Measurements from ENCODE around the gene PATL1. TPM values are rescaled to one million over a fixed set of nuclear protein-coding genes. Genes with fewer than 3 reads are reported as not detected.
"Not testable (repeated sequence)": the region's sequence is repeated elsewhere in the genome, so short reads cannot be mapped to it uniquely, and the experiment has no call there.

PATL1 gene
- total RNA-seq, 1 donor from 2014 or later, result 21.1 TPM

DNA sequence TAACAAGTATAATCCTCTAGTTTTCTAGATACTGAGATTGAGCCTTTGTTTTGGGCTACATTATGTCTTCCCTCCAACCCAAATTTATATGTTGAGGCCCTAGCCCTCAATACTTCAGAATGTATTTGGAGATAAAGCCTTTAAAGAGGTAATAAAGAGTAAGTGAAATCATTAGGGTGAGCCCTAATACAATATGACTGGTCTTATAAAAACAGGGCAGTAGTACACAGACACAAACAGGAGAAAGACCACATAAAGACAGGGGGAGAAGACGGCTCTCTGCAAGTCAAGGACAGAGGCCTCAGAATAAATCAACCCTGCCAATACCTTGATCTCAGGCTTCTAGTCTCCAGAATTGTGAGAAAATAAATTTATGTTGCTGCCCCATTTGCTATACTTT lies 38.5 kb upstream of the PATL1 start:
- no peak overlapping the region for H3K27ac ChIP-seq (replicated peaks)
- TF ChIP-seq, protein P1, sequence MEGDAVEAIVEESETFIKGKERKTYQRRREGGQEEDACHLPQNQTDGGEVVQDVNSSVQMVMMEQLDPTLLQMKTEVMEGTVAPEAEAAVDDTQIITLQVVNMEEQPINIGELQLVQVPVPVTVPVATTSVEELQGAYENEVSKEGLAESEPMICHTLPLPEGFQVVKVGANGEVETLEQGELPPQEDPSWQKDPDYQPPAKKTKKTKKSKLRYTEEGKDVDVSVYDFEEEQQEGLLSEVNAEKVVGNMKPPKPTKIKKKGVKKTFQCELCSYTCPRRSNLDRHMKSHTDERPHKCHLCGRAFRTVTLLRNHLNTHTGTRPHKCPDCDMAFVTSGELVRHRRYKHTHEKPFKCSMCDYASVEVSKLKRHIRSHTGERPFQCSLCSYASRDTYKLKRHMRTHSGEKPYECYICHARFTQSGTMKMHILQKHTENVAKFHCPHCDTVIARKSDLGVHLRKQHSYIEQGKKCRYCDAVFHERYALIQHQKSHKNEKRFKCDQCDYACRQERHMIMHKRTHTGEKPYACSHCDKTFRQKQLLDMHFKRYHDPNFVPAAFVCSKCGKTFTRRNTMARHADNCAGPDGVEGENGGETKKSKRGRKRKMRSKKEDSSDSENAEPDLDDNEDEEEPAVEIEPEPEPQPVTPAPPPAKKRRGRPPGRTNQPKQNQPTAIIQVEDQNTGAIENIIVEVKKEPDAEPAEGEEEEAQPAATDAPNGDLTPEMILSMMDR (IDR thresholded peaks at IDR 0.05; ENCODE audit: borderline replicate concordance), result no peak
- H3K27me3 ChIP-seq (ENCODE audit: low read depth), result peaks cover 23% of the 10 kb centered on the region
- H3K36me3 ChIP-seq, result no peaks in the 10 kb centered on the region
- H3K4me3 ChIP-seq, result no peak overlapping the region
- intact Hi-C loops (cut with micrococcal nuclease), result no loop called here
- no peaks in the 10 kb centered on the region for H3K9me3 ChIP-seq (replicated peaks)
- no peaks in the 10 kb centered on the region for H3K4me1 ChIP-seq
- DNase-seq, result no peak

DNA sequence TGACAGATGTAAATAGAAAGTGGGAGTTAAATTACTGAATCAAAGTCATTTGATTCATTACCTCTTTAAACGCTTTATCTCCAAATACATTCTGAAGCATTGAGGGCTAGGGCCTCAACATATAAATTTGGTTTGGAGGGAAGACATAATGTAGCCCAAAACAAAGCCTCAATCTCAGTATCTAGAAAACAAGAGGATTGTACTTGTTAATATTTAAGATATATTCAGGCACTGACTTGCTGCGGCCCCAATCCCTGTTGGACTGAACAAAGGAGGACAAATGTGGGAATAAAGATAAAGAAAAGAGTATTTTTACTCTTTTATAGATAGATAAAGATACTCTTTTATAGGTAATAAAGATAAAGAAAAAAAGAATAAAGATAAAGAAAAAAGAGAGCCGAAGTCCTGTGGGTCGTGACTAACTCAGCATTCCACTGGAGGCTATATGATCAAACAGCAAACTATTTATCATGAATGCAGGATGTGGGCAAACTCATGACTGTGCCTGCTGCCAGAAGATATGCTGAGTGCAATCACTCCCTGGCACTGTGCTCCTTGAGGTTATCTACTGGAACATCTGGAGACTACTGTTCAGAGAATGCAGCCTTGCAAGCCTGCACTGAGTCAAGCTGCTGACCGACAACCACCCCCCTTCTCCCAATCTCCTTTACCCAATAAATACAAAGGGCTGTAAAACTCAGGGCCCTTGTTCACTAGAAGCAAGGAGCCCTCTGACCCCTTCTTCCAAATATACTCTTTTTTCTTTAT lies 37.9 kb upstream of the PATL1 start:
- no peak for DNase-seq
- TF ChIP-seq, protein P1 (IDR thresholded peaks at IDR 0.05; ENCODE audit: borderline replicate concordance), result no peak
- Histone ChIP-seq H3K9me3 (replicated peaks) (no peaks in the 10 kb centered on the region), H3K27me3 (ENCODE audit: low read depth) (peaks cover 21% of the 10 kb centered on the region), H3K4me3 (no peak overlapping the region), H3K36me3 (no peaks in the 10 kb centered on the region), H3K4me1 (no peaks in the 10 kb centered on the region), H3K27ac (replicated peaks) (no peak overlapping the region)
- intact Hi-C loops (cut with micrococcal nuclease), result no loop called here

DNA sequence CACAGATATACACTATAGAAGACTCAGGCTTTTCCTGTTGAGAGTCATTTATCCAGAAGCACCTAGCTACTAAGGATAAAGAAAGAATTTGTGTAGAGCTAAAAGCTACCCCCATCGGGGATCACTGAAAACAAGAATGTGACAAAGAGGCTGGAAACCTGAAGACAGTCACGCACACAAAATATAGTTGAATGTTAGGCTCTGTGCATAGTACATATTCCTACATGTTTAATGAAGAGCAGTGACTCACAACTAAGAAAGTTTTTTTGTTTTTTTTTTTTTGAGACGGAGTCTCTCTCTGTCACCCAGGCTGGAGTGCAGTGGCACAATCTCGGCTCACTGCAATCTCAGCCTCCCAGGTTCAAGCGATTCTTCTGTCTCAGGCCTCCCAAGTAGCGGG lies 36.5 kb upstream of the PATL1 start:
- H3K9me3 ChIP-seq (replicated peaks), result no peaks in the 10 kb centered on the region
- TF ChIP-seq, protein P1 (IDR thresholded peaks at IDR 0.05; ENCODE audit: borderline replicate concordance), result no peak
- no peaks in the 10 kb centered on the region for H3K4me1 ChIP-seq
- no peaks in the 10 kb centered on the region for H3K36me3 ChIP-seq
- no peak overlapping the region for H3K27ac ChIP-seq (replicated peaks)
- peaks cover 25% of the 10 kb centered on the region for H3K27me3 ChIP-seq (ENCODE audit: low read depth)
- DNase-seq, result no peak
- intact Hi-C loops (cut with micrococcal nuclease), result no loop called here
- no peak overlapping the region for H3K4me3 ChIP-seq

DNA sequence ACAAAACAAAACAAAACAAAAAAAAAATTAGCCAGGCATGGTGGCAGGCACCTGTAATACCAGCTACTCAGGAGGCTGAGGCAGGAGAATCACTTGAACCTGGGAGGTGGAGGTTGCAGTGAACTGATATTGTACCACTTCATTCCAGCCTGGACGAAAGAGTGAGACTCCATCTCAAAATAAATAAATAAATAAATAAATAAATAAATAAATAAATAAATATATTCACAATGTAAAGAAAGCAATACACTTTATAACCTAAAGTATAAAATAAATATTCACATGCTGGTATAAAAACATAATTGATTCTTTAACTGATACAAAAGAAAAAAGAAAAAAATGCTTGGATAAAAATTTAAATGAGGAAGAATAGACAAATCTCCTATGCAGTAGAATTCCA lies 34.7 kb upstream of the PATL1 start:
- H3K9me3 ChIP-seq (replicated peaks); H3K36me3 ChIP-seq; H3K4me3 ChIP-seq; H3K4me1 ChIP-seq; DNase-seq; intact Hi-C loops (cut with micrococcal nuclease); H3K27ac ChIP-seq (replicated peaks): not testable (repeated sequence)
- H3K27me3 ChIP-seq (ENCODE audit: low read depth), result peaks cover 17% of the 10 kb centered on the region

DNA sequence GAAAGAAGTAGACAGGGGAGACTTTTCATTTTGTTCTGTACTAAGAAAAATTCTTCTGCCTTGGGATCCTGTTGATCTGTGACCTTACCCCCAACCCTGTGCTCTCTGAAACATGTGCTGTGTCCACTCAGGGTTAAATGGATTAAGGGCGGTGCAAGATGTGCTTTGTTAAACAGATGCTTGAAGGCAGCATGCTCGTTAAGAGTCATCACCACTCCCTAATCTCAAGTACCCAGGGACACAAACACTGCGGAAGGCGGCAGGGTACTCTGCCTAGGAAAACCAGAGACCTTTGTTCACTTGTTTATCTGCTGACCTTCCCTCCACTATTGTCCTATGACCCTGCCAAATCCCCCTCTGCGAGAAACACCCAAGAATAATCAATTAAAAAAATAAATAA lies 31.3 kb upstream of the PATL1 start:
- H3K27ac ChIP-seq (replicated peaks); intact Hi-C loops (cut with micrococcal nuclease); H3K4me1 ChIP-seq; H3K36me3 ChIP-seq; H3K27me3 ChIP-seq (ENCODE audit: low read depth); H3K4me3 ChIP-seq; DNase-seq; H3K9me3 ChIP-seq (replicated peaks): not testable (repeated sequence)

DNA sequence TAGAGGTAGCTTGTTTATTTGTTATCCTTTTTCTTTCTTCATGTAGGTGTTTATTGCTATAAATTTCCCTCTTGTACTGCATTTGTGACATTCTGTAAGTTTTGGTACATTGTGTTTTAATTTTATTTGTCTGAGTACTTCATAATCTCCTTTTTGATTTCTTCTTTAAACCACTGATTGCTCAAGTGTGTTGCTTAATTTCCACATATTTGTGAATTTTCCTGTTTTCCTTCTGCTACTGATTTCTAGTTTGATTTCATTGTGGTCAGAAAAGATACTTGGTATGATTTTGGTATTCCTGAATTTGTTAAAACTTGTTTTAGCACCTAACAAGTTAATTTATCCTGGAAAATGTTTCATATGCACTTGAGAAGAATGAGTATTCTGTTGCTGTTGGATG lies 29.7 kb upstream of the PATL1 start:
- TF ChIP-seq, protein P1 (IDR thresholded peaks at IDR 0.05; ENCODE audit: borderline replicate concordance), result no peak

More for the DNA sequence above, 29.7 kb upstream of the PATL1 start:
- Histone ChIP-seq H3K4me3 (no peak overlapping the region), H3K9me3 (replicated peaks) (peaks cover 9% of the 10 kb centered on the region), H3K36me3 (no peaks in the 10 kb centered on the region), H3K27me3 (ENCODE audit: low read depth) (peaks cover 7% of the 10 kb centered on the region), H3K4me1 (no peaks in the 10 kb centered on the region), H3K27ac (replicated peaks) (no peak overlapping the region)
- intact Hi-C loops (cut with micrococcal nuclease), result no loop called here
- no peak for DNase-seq

Measured in left ventricle myocardium inferior (tissue), 1 donor.